GM18520 (cell line): Measurements from ENCODE around the gene HSD11B1L.
"Not testable (repeated sequence)": the region's sequence is repeated elsewhere in the genome, so short reads cannot be mapped to it uniquely, and the experiment has no call there.

Source experiments
- ATAC-seq: cut with Tn5 transposase; IDR thresholded peaks from one replicate; pipeline ENCODE4 v1.9.1; 2021; ENCODE audit not compliant: unreplicated experiment

The HSD11B1L gene

GRCh38 chr19:5719961-5720790 is 39.3 kb downstream of the HSD11B1L start, which contains the start of the genes CATSPERD and LONP1:
Gene CATSPERD (plus strand): TSS chr19:5720637. CDS start chr19:5720738, 101 bp downstream.
Gene LONP1 (minus strand): TSS chr19:5720146. CDS start chr19:5720132, 14 bp downstream.
- peak; percentile 75 for ATAC-seq

- no peak for ATAC-seq
Measured at GRCh38 chr19:5727453-5728050, 46.7 kb downstream of the HSD11B1L start.

GRCh38 chr19:5733172-5733571 is 52.3 kb downstream of the HSD11B1L start:
- ATAC-seq: not testable (repeated sequence)
